Inflammatory macrophage treated with lipopolysaccharide for 1 hour (primary cell): ENCODE data around the gene FAM13C.
"Not testable (repeated sequence)": the region's sequence is repeated elsewhere in the genome, so short reads cannot be mapped to it uniquely, and the experiment has no call there.

ENCODE experiments used
- DNase-seq, 2 donors: peaks; one replicate each; pipeline ENCODE4 v3.0.0-alpha.2; 2020 to 2022

The FAM13C gene

GRCh38 chr10:59362144-59362958 lies at the start of gene FAM13C:
Gene FAM13C (minus strand): TSS chr10:59362549. CDS start chr10:59362460, 89 bp downstream.
- no peak for DNase-seq

GRCh38 chr10:59405235-59405634 lies 42.9 kb upstream of the FAM13C start:
- DNase-seq, result no peak

GRCh38 chr10:59400214-59400613 lies 37.9 kb upstream of the FAM13C start:
- DNase-seq, result no peak

- DNase-seq, result not testable (repeated sequence)
Measured at GRCh38 chr10:59399329-59399728, 37.0 kb upstream of the FAM13C start.

GRCh38 chr10:59397961-59398360 lies 35.6 kb upstream of the FAM13C start:
- no peak for DNase-seq

GRCh38 chr10:59395984-59396383 lies 33.6 kb upstream of the FAM13C start:
- no peak for DNase-seq

GRCh38 chr10:59393349-59393748 lies 31.0 kb upstream of the FAM13C start:
- no peak for DNase-seq

- DNase-seq, result no peak
Measured at GRCh38 chr10:59391060-59391459, 28.7 kb upstream of the FAM13C start.

- DNase-seq, result no peak
Measured at GRCh38 chr10:59388671-59388976, 26.3 kb upstream of the FAM13C start.

GRCh38 chr10:59387951-59388670 lies 25.8 kb upstream of the FAM13C start:
- DNase-seq, result no peak

- no peak for DNase-seq
Measured at GRCh38 chr10:59384761-59385160, 22.4 kb upstream of the FAM13C start.

- no peak for DNase-seq
Measured at GRCh38 chr10:59383908-59384307, 21.6 kb upstream of the FAM13C start.

- DNase-seq, result no peak
Measured at GRCh38 chr10:59383436-59383835, 21.1 kb upstream of the FAM13C start.

- no peak for DNase-seq
Measured at GRCh38 chr10:59382831-59383295, 20.5 kb upstream of the FAM13C start.

GRCh38 chr10:59381687-59382086 lies 19.3 kb upstream of the FAM13C start:
- DNase-seq, result no peak

GRCh38 chr10:59376846-59377245 lies 14.5 kb upstream of the FAM13C start:
- DNase-seq, result no peak

- DNase-seq, result no peak
Measured at GRCh38 chr10:59375990-59376389, 13.6 kb upstream of the FAM13C start.

- no peak for DNase-seq
Measured at GRCh38 chr10:59374916-59375315, 12.6 kb upstream of the FAM13C start.

- DNase-seq, result no peak
Measured at GRCh38 chr10:59373071-59373470, 10.7 kb upstream of the FAM13C start.

- no peak for DNase-seq
Measured at GRCh38 chr10:59372543-59372942, 10.2 kb upstream of the FAM13C start.

- DNase-seq, result no peak
Measured at GRCh38 chr10:59366290-59366689, 3.9 kb upstream of the FAM13C start.

GRCh38 chr10:59363446-59363958 lies 1.2 kb upstream of the FAM13C start:
- DNase-seq, result no peak

GRCh38 chr10:59362959-59363381 lies 621 bp upstream of the FAM13C start:
- no peak for DNase-seq

- DNase-seq, result no peak
Measured at GRCh38 chr10:59361663-59362143, 646 bp downstream of the FAM13C start.
